ENCODE data around the gene RARS2.
A peak's percentile ranks its signal among the peaks of the same experiment; 100 is the strongest.
"Not testable (repeated sequence)": the region's sequence is repeated elsewhere in the genome, so short reads cannot be mapped to it uniquely, and the experiment has no call there.

Gene RARS2

DNA sequence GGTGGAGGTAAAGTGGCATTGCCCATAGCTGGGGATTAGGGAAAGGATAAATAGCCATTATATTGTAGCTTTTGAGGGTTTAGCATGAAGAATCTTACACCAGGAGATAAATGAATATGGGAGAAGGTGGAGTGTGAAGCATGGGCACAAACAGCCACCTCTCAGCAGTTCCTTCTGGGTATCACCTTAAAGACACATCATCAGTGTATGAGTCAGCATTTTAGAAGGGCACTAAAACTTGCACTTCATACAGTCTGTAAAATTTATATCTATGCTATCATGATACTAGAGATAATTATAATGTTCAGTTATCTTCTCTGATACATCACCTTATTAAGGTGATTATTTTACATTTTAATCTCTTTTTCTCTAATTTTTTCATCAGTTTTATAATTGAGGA, 91.7 kb downstream of the RARS2 start:
- no peak for DNase-seq (ENCODE audit: low spot score)

DNA sequence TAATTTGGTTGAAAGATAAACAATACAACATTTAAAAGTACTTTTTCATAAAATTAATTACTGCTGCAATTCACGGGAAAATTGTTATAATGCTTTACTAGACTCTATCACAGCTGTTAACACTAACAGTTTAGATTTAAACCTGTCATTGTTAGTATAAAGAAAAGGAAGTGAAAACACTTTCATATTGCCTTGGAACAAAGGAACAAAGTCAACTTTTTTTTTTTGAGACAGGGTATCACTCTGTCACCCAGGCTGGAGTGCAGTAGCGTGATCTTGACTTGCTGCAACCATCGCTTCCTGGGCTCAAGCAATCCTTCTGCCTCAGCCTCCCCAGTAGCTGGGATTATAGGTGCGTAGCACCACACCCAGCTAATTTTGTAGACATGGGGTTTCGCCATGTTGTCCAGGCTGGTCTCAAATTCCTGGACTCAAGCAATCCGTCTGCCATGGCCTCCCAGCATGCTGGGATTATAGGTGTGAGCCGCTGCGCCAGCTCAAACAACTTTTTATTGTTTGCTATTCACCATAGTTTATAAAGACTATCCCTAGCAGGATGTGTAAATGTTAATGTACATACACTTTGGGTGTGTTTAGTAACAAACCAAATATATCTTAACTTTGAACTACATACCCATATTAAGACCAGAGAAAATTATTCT, 94.9 kb downstream of the RARS2 start:
- no peak for DNase-seq (ENCODE audit: low spot score)

DNA sequence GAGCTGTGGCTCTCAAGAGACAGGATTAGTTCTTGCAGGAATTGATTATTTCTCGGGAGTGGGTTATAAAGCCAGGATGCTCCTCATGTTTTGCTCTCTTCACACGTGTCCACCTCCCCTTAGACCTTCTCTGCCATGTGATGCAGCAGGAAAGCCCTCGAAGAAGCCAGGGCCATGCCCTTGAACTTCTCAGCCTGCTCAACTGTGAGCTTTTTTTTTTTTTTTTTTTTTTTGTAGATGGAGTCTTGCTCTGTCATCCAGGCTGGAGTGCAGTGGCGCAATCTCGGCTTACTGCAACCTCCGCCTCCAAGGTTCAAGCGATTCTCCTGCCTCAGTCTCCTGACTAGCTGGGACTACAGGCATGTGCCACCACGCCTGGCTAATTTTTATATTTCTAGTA, 100.5 kb downstream of the RARS2 start:
- not testable (repeated sequence) for DNase-seq (ENCODE audit: low spot score)

DNA sequence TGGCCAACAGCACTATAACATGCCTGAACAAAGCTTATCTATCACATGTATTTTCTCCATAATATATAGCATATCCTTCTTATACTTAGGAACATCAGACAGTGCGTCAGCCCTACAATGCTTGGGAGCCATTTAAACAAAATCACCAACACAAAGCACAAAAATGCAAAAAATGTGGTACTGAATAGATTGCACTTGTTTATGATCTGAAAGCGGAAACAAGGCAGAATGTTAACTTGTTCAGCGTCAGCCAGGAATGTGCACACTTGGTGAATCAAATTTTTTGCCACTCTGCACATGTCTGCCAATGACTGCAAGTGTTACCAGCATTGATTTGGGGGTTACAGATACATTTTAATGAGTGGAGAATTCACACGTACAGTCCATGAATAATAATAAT, 102.2 kb downstream of the RARS2 start:
- DNase-seq (ENCODE audit: low spot score) = no peak

DNA sequence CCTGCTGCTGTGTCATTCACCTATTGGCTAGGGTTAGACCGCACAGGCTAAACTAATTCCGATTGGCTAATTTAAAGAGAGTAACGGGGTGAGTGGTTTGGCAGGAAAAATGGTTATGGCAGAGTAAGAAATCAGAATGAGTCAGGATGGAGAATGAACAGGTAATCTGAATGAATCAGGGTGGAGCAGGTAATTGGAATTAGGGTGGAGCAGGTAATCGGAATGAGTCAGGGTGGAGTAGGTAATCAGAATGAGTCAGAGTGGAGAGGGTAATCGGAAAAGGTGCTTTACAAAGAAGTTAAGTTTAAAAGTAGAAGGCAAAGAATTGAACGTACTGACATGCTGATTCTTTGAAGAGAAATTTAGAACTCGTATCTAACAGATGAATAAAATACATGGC, 105.3 kb downstream of the RARS2 start:
- no peak for DNase-seq (ENCODE audit: low spot score)

DNA sequence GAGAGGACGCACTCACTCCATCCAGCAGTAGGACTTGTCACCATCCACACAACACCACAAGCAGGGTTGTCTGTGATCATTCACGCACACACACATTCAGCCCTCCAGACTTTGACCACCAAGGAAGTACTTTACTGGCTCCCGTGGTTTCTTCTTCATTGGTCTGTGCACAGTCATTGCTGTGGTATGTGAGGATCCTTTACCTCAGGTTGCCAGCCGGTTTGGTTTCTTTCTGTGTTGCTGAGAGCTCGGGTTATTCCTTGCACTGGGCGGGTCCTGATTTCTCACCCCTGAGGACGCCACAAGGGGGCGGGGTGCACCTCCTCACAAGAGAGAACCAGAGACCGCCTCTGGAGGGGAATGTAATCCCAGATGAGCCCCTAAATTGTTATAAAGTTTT, 105.9 kb downstream of the RARS2 start:
- no peak for DNase-seq (ENCODE audit: low spot score)

DNA sequence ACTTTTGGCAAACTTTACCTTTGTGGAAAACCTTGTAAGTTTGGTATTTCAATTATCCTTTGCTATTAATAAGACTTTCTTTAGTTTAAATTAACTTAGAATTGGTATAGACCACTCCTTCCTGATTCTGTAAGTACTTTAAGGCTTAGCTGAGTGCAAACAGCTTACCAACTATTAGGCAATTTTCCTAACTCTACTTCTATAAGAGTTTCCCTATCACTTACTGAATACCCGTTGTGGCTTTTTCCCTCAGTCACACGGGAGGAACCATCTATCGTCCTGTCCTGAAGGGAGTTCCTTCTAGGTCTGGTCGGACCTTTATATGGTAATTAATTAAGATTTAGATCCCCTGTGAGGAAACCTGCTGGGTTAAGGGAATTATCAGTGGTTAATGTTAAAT, 107.4 kb downstream of the RARS2 start:
- no peak for DNase-seq (ENCODE audit: low spot score)

DNA sequence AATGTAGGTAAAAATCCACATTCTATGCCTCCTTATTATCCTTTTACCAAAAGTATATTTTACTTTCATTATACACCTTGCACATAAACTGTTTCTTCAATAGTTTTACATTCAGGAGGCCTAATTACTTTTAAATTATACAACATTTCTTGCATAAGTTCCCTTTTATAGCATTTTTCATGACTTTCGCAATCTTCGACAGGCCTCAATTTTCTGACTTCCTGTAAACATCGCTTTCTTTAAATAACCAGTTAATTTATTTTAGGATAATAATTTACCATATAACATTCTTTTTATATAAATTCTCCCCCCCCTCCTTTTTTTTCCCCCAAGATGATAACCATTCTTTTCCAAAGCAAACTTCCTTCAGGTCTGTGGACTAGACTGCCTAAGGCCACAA, 107.9 kb downstream of the RARS2 start:
- DNase-seq (ENCODE audit: low spot score) = no peak

DNA sequence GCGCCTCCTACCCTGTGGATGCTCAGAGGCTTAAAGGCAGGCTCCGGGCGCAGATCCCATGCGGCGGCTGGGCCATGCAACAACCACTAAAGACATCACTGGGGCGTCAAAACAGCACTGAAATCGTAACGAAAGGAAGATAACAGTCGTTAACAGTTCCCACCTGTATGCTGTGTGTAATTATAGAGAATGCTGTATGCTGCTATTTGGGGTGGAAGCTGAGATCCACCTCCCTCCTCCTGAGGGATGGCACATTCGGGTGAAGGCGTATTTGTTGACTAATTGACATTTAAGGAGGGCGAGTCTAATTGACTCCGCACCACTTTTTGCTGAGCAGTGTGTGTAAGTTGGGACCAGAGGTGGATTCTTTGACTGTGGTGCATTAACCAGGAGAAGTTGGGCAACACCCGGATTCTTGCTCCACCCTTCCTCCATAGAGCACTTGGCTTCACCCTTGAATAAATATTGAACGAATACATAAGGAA, 116.3 kb downstream of the RARS2 start:
- peak; percentile 33 for DNase-seq (ENCODE audit: low spot score)

DNA sequence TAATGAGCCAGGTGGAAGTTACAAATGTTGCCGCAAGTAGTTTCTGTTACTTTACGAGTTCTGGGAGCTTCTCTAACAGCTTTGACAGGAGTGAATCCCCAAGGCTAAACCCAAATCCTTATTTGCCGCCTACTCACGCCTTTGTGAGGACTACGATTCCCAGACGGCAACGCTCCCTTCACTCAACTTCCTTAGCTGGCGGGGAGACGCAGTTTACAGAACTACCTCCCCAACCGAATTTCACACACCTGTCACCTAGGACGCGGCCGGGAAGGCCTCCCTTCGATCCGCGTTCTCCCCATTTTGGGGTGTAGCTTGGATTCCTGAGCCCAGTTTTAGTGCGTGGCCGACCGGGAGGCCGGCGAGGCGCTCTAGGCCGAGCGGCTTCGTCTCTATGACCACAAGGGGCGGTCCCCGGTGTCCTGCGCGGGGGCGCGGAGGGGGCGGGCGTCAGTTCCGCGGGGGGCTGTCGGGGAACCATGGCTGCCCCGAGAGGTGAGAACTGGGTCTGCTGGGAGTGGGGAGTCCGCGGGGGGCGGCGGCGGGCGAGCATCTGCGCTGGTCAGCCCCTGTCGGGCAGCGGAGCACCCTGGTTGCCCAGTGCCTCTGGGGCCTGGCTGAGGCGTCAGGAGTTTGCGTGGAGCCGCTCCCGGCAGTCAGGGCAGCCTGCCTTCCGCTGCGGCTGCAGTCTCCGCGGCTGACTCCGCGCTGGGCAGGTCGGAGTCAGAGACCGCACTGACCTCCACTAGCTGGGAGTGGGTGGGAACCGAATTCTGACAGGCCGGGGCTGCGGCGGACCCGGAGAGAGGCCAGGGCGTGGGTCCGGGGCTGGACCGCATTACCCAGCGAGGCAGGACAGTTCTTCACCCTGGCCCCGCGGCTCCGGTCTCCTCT, 117.0 kb downstream of the RARS2 start, which contains the start of gene SLC35A1:
TSS of gene SLC35A1 (plus strand) at position 450 of the 894 bp plus-strand sequence. CDS start at position 480, 30 bp downstream.
- peak; percentile 65 for DNase-seq (ENCODE audit: low spot score)

DNA sequence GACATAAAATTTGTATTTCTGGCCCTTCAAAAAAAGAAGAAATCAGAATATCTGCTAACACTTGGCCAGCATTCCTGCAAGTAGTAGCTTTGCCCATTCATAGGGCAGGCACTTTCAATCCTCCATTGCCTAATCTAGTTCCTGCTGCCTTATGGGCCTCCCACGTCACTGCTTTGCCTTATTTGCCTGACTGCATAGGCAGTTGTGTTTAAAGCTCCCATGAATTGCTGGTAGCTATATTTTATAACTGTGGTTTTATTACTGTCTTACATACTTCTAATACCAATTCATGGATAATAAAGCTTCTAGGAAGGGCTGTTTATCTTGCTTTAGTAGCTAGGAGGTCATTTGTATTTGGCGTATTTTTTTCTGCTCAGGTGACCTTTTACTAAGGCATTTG, 124.7 kb downstream of the RARS2 start:
- DNase-seq (ENCODE audit: low spot score) = no peak
